NB4 (cell line): ENCODE data around the gene NTSR1.

Source experiments
- DNase-seq: peaks from one replicate; pipeline ENCODE4 v3.0.0; 2010; ENCODE audit warnings: low read depth
- H3K4me3 ChIP-seq: one replicate; pipeline ENCODE4 v1.5.1; 2011; ENCODE audit warnings: mild to moderate bottlenecking, low read depth, low read length, moderate library complexity
- MAX ChIP-seq: IDR thresholded peaks from 2 replicates; pipeline ENCODE4 v1.6.1; 2011; ENCODE audit warnings: low read depth, low read length
- MYC ChIP-seq: IDR thresholded peaks from 2 replicates; pipeline ENCODE4 v1.6.1; 2011; ENCODE audit warnings: low read depth, low read length
- POLR2A ChIP-seq: IDR thresholded peaks from 2 replicates; pipeline ENCODE4 v1.6.1; 2011; ENCODE audit warnings: mild to moderate bottlenecking; ENCODE audit not compliant: insufficient read length; ENCODE audit errors: extremely low read depth
- TF ChIP-seq, protein P1 (sequence below): IDR thresholded peaks from one replicate; pipeline ENCODE4 v1.5.1; 2012; ENCODE audit warnings: low read depth, low read length

NTSR1 gene

GRCh38 chr20:62663145-62664018, 45.3 kb upstream of the NTSR1 start:
- TF ChIP-seq MYC (no peak), POLR2A (no peak), MAX (no peak)
- TF ChIP-seq, protein P1, sequence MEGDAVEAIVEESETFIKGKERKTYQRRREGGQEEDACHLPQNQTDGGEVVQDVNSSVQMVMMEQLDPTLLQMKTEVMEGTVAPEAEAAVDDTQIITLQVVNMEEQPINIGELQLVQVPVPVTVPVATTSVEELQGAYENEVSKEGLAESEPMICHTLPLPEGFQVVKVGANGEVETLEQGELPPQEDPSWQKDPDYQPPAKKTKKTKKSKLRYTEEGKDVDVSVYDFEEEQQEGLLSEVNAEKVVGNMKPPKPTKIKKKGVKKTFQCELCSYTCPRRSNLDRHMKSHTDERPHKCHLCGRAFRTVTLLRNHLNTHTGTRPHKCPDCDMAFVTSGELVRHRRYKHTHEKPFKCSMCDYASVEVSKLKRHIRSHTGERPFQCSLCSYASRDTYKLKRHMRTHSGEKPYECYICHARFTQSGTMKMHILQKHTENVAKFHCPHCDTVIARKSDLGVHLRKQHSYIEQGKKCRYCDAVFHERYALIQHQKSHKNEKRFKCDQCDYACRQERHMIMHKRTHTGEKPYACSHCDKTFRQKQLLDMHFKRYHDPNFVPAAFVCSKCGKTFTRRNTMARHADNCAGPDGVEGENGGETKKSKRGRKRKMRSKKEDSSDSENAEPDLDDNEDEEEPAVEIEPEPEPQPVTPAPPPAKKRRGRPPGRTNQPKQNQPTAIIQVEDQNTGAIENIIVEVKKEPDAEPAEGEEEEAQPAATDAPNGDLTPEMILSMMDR = no peak
- no peak for DNase-seq
- H3K4me3 ChIP-seq = no peak overlapping the region

GRCh38 chr20:62664019-62664971, 44.3 kb upstream of the NTSR1 start:
- TF ChIP-seq POLR2A (no peak), MYC (no peak), MAX (no peak)
- TF ChIP-seq, protein P1 = no peak
- DNase-seq = no peak
- H3K4me3 ChIP-seq = no peak overlapping the region

GRCh38 chr20:62665153-62665754, 43.4 kb upstream of the NTSR1 start:
- H3K4me3 ChIP-seq = no peak overlapping the region
- TF ChIP-seq, protein P1 = no peak
- TF ChIP-seq MYC (no peak), MAX (no peak), POLR2A (no peak)

DNA sequence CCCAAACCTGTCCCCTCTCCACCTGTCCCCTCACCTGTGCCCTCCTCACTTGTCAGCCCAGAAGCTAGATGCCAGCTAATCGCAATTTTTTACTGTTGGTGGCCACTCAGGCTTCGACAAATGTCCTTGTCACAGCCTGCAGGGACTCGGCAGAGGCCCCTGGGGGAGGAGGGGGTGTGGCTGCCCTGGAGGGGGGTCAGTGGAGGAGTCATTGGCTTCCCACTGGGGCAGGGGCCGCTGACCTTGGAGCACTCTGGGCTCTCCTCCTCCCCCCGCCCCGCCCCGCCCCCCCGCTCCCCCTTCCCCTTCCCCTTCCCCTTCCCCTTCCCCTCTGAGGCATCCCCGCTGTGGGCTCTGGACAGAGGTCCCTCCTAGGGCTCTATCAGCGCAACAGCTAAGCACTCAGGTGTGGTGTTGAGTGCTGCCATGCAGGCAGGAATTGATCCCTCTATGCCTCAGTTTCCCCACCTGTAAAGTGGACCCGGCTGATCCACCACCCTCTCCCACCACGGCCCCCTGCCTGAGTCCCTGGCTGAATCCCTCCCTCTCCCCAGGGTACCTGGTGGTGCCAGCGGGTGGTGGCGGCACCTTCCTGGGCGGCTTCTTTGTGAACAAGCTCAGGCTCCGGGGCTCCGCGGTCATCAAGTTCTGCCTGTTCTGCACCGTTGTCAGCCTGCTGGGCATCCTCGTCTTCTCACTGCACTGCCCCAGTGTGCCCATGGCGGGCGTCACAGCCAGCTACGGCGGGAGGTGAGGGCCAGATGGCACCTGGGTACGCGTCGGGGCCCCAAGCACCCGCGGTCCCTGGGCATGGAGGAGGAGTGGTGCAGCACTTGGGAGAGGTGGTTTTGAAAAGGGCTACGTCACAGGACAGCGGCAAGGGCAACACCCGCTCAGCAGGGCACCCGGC, 42.6 kb upstream of the NTSR1 start:
- no peak for DNase-seq
- H3K4me3 ChIP-seq = no peak overlapping the region
- TF ChIP-seq, protein P1 = no peak
- TF ChIP-seq MYC (no peak), MAX (no peak), POLR2A (no peak)

More at GRCh38 chr20:62665153-62665754, 43.4 kb upstream of the NTSR1 start:
- DNase-seq = no peak
